HT-29 (cell line): Measurements from ENCODE around the gene TAS1R1. TPM values are rescaled to one million over a fixed set of nuclear protein-coding genes. Genes with fewer than 3 reads are reported as not detected.
"Not testable (repeated sequence)": the region's sequence is repeated elsewhere in the genome, so short reads cannot be mapped to it uniquely, and the experiment has no call there.

Source experiments
- DNase-seq: peaks from one replicate; pipeline ENCODE4 v3.0.0-alpha.2; 2015; ENCODE audit warnings: low spot score
- total RNA-seq: library from RNA; depleted of rRNA; stranded (reverse); fragments of >200 nt; shearing (Covaris generic); gene quantifications from 2 replicates; pipeline ENCODE4 v1.2.3, GENCODE V29; 2014

The TAS1R1 gene
- total RNA-seq, 1 experiment from 2014 or later: not detected

DNA sequence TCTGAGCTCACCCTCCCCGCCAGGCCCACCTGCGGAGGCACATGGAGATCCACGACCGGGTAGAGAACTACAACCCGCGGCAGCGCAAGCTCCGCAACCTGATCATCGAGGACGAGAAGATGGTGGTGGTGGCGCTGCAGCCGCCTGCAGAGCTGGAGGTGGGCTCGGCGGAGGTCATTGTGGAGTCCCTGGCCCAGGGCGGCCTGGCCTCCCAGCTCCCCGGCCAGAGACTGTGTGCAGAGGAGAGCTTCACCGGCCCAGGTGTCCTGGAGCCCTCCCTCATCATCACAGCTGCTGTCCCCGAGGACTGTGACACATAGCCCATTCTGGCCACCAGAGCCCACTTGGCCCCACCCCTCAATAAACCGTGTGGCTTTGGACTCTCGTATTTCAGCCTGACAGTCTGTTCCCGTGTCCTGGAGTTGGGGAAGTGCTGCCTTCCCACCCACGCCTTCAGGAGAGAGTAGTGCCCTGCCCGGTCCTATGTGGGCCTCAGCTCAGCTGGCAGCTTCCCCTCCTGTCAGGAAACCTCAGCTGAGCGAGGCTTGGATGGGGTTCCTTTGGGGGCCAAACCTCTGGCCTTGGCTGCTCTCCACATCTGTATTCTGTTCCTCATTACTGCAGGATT lies 33.9 kb downstream of the TAS1R1 start:
- no peak for DNase-seq

DNA sequence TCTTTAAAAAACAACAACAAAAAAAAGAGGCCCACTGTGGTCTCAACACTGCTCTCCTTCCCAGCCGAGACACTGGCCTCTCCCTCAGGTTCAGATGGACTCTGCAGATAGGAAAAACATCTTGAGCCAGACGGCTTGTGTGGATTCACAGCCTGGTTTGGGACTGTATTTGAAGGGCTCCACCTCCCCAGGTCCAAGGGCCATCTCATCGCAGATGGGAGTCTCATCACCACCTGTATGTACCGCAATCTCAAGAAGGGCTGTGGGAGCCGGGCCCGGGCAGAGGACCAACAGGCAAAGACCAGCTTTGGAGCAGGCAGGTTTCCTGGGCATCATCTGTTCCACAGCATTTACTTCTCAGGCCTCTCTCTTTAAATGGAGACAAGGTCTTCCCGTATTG lies 34.9 kb downstream of the TAS1R1 start:
- no peak for DNase-seq

DNA sequence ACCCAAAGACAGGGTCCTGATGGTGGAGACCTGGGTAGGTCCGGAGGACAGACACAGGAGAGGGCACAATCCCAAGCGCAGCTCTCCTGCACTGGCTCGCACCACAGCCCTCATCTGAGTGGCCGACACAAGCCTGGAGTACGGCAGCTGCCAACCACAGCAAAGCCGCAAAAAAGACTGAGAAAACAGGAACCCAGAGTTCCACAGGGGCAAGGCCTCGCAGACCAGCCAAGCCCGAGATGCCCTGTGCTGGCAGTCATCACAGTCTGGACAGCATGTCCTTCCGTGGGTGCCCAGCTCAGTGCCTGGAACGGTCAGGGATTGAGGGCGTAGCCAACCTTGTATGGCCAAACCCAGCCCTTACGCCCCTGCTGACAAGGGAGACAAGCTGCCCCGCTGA lies 36.1 kb downstream of the TAS1R1 start:
- DNase-seq: no peak

DNA sequence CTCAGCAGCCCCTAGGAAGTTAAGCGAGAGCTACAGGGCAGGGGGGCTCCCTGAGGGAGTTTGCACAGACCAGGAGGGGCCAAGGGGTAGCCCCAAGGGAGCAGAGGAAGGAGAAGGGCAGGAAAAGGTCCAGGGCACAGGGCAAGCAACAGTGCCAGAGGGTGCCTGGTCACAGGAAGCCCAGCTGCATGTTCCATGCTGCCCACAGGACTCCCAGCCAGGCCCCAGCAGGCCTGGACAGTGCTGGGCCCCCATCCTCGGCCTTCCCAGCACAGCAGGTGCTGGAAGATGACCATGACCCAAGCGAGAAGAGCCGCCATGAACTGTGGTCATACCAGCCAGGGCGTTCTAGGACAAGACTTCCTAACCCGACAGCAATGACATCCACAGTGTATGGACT lies 36.5 kb downstream of the TAS1R1 start:
- DNase-seq: no peak

DNA sequence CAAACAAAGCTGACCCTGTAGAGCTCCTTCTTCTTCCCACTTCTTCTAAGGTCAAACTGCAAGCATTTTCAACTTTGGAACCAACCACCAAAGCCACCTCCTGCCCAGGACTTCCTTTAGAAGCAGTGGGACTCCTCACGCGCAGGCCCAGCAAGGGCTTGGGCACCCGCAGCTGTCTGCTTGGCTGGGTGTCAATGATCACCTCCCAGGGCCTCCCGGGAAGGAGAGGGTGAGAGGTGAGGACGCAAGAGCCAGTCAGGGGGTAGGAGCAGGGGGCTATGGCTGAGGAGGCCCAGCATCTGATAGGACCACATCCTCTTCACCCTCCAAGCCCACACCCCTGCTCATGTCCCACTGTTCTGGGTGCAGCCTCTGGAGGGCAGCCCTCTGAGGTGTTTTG lies 37.3 kb downstream of the TAS1R1 start:
- no peak for DNase-seq

DNA sequence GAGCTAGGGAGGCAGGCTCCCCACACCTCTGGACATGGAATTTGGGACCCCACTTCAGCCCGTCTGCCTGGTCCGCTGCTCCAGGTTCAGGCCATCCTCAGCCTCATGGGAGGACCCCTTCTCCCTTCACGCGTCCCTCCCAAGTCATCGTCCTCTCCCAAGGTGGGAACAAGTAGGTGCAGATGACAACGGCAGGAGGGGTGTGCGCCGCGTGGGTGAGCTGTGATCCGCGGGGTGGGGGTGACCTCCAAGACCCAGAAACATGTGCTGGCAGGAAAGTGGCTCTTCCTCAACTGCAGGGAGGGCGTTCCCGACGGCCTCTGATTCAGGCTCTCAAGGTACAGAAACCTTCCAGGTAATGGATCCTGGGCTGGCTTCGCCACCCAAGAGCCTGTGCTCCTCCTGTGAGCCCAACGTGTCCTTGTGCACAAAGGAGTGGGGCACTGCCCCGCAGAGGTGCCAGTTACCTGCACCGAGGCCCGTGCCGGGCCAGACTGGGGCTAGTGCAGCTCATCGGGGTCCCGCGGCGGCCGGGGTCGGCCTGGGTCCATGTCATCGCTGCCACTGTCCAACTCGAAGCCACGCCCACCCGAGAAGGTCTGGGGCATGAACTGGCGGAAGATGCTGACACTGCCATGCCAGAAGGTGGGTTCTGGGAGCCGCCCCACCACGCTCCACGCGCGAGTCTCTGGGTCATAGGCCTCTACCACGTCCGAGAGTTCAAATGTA lies 37.9 kb downstream of the TAS1R1 start:
- DNase-seq: no peak

DNA sequence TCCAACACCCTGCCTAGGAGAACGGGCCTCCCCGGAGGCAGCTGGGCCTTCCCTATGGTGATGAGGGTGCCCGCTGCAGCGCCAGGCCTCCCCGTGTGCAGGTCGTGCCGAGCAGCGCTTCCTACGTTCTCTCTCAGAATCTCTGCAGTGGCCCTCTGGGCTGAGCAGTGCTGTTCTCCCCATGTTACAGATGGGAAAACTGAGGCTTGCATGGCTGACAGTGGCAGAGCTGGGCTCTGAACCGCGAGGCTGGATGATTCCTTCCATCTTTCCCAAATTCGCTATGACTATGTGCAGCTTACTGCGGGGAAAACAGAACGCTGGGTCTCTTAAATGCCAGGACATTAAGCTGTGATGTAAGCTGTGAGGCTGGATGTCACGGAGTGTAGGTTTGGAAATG lies 38.7 kb downstream of the TAS1R1 start:
- no peak for DNase-seq

DNA sequence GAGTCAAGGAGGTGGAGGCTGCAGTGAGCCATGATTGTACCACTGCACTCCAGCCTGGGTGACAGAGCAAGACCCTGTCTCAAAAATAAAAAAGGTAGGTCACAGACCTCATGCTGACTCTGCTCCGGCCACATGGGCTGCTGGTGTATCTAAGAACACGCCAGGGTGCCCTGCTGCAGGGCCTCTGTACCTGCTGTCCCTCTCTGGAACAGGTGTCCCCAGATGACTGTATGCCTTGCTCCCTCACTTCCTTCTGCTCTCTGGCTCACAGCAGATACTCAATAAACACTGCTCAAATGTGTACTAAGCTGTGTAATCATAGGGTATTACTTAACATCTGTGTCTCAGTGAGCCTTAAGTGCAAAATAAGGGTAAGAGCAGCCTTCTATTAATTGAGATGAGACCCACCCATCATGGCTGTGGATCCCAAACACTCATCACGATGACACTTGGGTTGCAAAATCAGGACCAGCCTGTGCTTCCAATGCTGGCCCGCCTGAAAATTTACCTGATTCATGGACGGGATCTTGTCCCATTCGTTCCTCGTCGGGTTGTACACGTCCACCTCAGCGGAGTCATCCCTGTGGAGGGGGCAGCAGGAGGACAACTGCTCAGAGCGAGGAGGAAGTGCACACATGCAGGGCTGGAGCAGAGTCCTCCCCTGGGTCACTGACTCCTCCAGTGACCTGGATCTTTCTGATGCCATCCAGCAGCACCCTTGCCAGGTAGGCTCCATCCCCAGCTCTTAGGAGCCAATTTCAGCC lies 40.1 kb downstream of the TAS1R1 start:
- DNase-seq: no peak

DNA sequence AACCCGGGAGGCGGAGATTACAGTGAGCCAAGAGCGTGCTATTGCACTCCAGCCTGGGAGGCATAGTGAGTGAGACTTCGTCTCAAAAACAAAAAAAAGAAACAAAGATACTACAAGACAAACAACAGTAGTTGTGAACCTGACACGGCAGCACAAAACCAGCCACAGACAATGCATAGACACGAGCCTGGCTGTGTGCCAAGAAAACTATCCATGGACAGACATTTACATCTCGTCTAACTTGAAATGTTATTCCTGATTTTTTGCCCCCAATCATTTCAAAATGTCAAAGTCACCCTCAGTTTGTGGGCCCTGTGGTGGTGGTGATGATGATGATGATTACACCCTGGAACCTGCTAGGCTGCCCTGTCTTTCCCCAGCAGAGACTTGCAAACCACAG lies 41.2 kb downstream of the TAS1R1 start:
- DNase-seq: no peak

DNA sequence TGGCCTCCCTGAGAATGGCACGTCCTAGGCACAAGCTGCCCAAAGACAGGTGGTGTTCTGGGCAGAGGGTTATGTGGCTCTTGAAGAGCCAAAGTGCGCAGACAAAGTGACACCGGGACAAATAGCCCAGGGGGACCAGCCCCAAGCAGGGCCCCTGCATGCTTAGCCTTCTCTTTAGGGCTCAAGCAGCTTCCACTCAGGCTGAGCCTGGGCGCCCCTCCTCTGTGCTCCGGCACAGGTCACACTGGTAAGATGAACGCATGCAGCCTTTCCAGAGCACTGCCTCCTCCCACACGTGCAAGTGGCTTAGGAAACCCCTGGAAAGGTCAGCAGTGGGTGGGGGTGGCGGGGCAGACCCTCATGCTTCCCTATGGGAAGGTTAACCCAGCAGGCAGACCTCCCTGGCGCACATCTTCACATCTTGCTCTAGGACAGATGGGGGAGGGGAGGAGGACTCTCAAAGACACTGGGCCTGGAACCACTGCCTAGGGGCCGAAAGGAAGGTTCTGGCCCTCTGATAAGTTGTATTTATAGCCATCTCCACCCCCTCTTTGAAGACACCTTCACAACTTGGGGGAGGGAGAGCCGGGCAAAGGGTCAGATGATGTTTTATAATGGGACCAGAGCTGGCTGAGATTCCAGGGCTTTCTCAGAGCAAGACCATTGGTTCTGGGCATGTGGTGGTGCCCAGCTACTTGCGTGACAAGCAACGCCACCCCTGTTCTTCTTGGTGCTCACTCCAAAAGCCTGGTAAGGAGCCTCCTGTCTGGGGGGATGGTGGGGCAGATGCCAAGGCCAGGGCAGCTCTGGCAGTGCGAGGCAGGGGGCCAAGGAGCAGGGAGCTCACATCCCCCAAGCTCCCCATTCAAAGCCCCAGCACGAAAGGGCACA lies 42.0 kb downstream of the TAS1R1 start:
- no peak for DNase-seq

DNA sequence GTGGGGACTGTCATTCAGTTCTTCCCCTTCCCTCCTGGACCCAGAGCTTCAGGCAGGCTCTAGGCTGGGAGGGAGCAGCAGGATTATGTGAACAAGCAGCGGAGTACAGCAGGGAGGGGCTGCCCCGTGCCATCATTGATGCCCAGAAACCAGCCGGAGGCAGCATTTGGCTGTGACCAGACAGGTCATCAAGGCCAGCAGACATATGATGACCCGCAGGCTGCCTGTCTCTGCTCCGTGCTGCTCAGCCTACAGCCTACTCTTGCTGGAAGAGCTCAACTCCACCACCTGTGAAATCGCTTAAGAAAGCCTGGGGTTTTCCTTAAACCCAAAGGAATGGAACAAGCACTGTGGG lies 42.6 kb downstream of the TAS1R1 start:
- DNase-seq: no peak

DNA sequence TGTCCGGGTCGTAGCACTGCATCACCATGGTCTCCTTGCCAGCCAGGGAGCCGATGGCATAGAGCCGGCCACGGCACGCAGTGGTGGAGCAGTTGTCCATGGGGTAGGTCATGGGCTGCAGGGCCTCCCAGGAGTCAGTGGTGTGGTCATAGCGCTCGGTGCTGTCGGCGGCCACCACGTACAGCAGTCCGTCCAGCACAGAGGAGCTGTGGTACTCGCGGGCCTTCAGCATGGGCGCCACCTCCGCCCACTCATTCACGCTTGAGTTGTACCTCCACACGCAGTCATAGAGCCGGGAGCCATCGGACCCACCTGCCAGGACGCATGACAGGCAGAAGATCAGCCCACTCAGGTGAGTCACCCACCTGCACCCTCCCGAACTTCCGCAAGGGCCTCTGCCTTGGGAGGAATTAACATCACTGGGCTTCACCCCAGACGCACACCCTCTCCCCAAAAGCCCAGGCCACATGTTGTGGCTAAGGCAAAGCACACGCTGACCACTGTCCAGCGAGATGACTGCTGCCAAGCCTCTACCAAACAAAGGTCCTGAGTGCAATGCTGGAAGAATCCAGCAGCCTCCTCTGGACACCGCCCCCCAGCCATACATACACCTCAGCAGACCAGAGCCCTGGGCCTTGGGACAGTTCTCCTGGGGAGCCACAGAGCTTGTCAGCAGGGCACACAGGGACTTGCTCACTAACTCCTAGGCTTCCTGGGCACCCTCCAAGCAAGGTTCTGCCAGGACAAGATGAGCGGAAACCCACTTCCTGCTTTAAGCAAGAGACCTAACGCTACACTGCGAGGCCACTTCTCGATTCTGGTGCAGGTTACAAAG lies 44.3 kb downstream of the TAS1R1 start:
- peak; percentile 28 for DNase-seq

DNA sequence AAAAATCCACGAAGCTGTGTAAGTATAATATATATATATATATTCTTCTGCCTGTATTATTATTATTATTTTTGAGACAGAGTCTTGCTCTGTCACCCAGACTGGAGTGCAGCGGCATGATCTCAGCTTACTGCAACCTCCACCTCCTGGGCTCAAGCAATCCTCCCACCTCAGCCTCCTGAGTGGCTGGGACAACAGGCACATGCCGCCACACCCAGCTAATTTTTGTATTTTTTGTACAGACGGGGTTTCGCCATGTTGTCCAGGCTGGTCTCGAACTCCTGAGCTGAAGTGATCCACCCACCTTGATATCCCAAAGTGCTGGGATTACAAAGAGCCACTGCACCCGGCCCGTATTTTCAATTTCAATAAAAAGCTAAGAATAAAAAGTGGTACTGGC lies 44.9 kb downstream of the TAS1R1 start:
- DNase-seq: not testable (repeated sequence)

DNA sequence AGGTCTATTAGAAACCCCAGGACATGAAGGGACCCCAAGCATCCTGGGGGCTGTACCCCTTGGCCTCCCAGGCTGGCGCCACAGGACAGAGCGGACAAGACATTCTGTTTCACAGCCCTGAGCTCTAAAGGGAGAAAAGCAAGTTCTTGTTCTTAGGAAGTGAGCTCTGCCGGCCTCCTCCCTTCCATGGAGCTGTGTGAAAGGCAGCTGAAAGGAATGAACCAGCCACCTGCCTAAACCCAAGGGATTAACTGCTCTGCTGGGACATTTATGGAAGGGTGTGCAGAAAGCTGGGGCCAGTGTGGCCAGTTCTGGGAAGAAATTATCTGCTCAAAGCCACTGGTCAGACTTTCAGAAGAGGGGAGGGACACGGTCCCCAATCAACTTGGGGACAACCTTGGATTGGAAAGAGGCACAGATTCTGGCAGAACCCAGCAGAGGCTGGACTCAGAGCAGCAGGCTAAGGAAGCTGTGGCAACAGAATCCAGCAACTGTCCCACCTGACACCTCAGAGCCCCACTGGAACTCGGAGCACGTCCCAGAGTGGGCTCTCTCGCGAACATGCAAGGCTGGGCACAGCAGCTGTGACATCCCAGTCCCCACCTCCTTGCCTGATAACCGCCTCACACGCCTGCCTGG lies 45.4 kb downstream of the TAS1R1 start:
- peak; percentile 39 for DNase-seq

DNA sequence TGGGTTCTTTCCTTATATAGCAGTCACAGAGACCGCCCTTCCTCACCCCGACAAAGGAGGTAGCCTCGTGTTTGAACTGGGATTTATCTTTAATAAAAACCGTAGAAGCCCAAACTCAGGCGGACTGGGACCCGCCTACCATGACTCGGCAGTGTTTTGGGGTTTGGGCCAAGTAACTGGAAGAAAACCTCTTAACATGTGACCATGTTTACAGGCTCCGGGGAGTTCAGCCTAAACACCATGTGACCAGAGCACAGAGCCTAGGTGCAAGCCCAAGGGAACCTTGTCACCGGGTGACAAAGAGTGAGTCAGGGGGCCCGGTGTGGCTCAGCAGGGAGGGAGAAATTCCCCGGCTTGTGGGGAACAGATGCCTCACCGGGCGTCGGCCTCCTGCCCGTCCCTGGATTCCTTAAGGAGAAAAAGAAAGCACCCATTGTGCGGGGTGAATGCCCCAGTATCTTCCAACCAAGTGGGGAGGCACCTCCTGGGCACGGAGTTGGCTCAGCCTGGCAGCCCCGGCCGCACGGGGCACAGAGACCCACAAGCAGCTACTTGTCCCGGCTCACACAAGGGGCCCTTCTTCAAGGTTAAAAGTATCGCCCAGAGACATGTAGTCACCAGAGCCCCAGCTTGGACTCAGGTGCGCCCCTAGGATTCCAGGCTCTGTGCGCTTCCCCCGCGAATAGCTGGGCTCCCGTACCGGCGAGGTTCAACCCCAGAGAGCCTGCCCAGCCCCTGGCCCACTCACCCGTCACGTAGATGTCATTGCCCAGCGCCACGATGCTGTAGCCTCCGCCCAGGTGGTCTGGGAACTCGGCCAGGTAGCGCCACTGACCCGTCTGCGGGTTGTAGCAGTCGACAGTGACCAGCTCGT lies 46.2 kb downstream of the TAS1R1 start:
- peak; percentile 75 for DNase-seq

DNA sequence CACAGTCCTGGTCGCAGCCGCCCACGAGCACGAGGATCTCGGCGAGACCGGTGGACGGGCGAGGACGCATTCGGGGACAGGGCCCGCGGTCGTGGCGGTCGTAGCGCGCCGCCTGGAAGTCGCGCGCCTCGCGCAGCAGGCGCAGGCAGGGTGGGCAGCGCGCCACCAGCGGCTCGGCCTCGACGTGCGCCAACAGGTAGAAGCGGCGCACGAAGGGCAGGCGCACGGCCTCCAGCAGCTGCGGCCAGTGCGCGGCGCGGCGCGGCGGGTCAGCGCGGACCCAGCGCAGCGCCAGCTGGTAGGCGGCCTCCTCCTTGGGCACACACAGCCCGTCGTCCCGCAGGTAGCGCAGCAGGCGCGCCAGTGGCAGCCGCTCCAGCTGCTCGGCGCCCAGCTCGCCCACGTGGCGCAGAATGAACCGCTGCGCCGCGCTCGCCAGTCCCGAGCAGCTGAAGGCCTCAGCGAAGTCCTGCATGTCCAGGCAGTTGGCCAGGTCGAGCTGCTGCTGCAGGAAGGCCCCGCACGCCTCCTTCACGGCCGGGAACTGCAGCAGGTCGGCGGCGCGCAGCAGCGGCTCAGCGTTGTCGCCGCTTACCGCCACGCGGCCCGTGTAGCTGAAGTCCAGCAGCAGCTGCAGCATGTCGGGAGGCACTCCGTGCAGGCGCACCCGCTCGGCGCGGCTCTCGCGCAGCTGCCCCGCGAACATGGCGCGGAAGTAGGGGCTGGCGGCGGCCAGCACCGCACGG lies 47.0 kb downstream of the TAS1R1 start:
- DNase-seq: peak; percentile 58

DNA sequence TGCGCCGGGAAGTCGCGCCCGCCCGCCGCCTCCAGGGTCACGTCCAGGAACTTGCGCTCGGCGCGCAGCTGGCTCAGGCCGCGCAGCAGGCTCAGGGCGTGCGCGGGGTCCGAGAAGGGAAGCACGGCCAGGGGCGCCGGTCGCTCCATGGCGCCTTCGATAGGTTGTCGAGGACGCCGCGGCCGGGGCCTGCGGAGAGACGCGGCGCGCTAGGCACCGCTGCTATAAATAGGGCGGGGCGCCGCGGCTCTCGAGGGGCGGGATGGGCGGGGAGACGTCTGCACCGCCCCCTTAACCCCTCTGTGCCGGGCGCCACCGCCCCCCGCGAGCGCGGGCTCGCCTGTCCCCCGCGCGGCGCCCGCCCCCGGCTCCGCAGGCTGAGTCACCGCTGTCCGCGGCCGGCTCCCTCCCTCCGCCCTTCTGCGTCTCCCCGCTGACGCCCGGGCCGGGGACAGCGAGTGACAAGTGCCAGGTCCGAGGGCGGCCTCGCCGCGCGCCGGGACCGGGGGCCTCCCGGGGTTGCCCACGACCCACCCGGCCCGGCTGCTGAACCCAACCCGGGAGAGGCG lies 47.6 kb downstream of the TAS1R1 start, which contains the start of gene KLHL21:
Gene KLHL21 (minus strand): TSS at position 201 of the 569 bp plus-strand sequence. CDS start 52 bp downstream, at position 149.
- DNase-seq: peak; percentile 91
